ENCODE results near the gene RTKN. TPM values are rescaled to one million over a fixed set of nuclear protein-coding genes. Genes with fewer than 3 reads are reported as not detected.

The RTKN gene
- total and polyA plus RNA-seq, 2 of the 13 experiments (the other 11 are each of a cell fraction or from before 2014, with no cell fraction given): 159 to 166 TPM

- no peak for TF ChIP-seq ZBTB49 (CRISPR knock-in tag; IDR thresholded peaks at IDR 0.05; ENCODE audit: borderline replicate concordance)
- TF ChIP-seq RFX3 (CRISPR knock-in tag; IDR thresholded peaks at IDR 0.05): 0 out of 2 replicates have a peak, but pooled peaks have one; percentile 11
- TF ChIP-seq PAF1 (CRISPR knock-in tag; IDR thresholded peaks at IDR 0.05): no peak
- TF ChIP-seq PITX1 (CRISPR knock-in tag; IDR thresholded peaks at IDR 0.05): peak; percentile 68
- peak; percentile 57 for TF ChIP-seq ZNF331 (CRISPR knock-in tag; IDR thresholded peaks at IDR 0.05)
- 0 out of 2 replicates have a peak, but pooled peaks have one; percentile 25 for TF ChIP-seq ZNF274 (CRISPR knock-in tag; IDR thresholded peaks at IDR 0.05)
- TF ChIP-seq ZBTB34 (CRISPR knock-in tag; IDR thresholded peaks at IDR 0.05): peak; percentile 94
- TF ChIP-seq HNF4G (IDR thresholded peaks at IDR 0.05; ENCODE audit: borderline replicate concordance, low read depth, low read length): peak; percentile 84
- peak; percentile 99 for TF ChIP-seq HNF4G (CRISPR knock-in tag; IDR thresholded peaks at IDR 0.05; ENCODE audit: borderline replicate concordance, low read depth)
- no peak for TF ChIP-seq ZNF570 (CRISPR knock-in tag; IDR thresholded peaks at IDR 0.05; ENCODE audit: borderline replicate concordance)
- no peak for TF ChIP-seq ZNF367 (CRISPR knock-in tag; IDR thresholded peaks at IDR 0.05; ENCODE audit: borderline replicate concordance)
- TF ChIP-seq ZBTB44 (CRISPR knock-in tag; IDR thresholded peaks at IDR 0.05): no peak
- TF ChIP-seq ZBTB38 (CRISPR knock-in tag; IDR thresholded peaks at IDR 0.05): peak; percentile 91; the same call in 1 of the 2 replicates
- TF ChIP-seq ZNF460 (CRISPR knock-in tag; IDR thresholded peaks at IDR 0.05; ENCODE audit: borderline replicate concordance): no peak; the same call in 1 of the 2 replicates
- no peak for TF ChIP-seq TEAD2 (CRISPR knock-in tag; IDR thresholded peaks at IDR 0.05)
- TF ChIP-seq CENPBD1 (CRISPR knock-in tag; IDR thresholded peaks at IDR 0.05; ENCODE audit: borderline replicate concordance, low read depth): no peak
- TF ChIP-seq ZNF558 (CRISPR knock-in tag; IDR thresholded peaks at IDR 0.05; ENCODE audit: borderline replicate concordance): no peak
- TF ChIP-seq SNRNP70 (IDR thresholded peaks at IDR 0.05; ENCODE audit: low read depth, low read length): no peak
- peak; percentile 33 for TF ChIP-seq CEBPG (CRISPR knock-in tag; IDR thresholded peaks at IDR 0.05)
- no peak for TF ChIP-seq MTA3 (CRISPR knock-in tag; IDR thresholded peaks at IDR 0.05)
Measured at GRCh38 chr2:74429487-74430451, 12.0 kb downstream of the RTKN start (continued).
